Mammary epithelial cell (primary cell): ENCODE results near the gene PDSS1.
"Not testable (repeated sequence)": the region's sequence is repeated elsewhere in the genome, so short reads cannot be mapped to it uniquely, and the experiment has no call there.

Experiments used
- EZH2 ChIP-seq: IDR thresholded peaks from 2 replicates; pipeline ENCODE4 v1.6.1; 2012; ENCODE audit warnings: low read length, inconsistent platforms, borderline replicate concordance
- TF ChIP-seq, protein P1 (sequence below), 2 donors: IDR thresholded peaks in 1 of 2; conservative IDR thresholded peaks in 1 of 2; 2 replicates each; pipeline ENCODE4 v1.5.1; 2011 to 2012; ENCODE audit warnings: inconsistent platforms in 2 of 2, low read length in 2 of 2, mild to moderate bottlenecking in 2 of 2, control low read depth in 1 of 2, low read depth in 1 of 2; ENCODE audit not compliant: insufficient read depth in 1 of 2; ENCODE audit errors: extremely low read depth in 1 of 2

DNA sequence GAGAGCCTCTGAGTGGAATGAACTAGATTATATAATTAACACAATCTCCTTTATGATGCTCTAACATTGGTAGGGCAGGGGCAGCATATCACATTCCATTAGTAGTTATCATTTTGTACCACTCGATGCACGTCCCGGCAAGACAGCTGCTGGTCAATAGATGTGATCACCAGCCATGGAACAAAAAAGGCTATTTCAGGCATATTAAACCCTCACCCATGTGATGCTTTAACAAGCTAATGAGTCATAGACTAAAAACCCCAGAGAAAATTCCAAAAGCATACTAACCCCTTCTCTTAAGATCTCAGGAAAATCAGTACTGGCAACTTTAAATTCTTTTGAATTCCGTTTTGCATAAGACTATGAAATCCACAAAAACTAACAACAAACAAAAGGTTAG, 3.0 kb upstream of the PDSS1 start:
- TF ChIP-seq, protein P1, sequence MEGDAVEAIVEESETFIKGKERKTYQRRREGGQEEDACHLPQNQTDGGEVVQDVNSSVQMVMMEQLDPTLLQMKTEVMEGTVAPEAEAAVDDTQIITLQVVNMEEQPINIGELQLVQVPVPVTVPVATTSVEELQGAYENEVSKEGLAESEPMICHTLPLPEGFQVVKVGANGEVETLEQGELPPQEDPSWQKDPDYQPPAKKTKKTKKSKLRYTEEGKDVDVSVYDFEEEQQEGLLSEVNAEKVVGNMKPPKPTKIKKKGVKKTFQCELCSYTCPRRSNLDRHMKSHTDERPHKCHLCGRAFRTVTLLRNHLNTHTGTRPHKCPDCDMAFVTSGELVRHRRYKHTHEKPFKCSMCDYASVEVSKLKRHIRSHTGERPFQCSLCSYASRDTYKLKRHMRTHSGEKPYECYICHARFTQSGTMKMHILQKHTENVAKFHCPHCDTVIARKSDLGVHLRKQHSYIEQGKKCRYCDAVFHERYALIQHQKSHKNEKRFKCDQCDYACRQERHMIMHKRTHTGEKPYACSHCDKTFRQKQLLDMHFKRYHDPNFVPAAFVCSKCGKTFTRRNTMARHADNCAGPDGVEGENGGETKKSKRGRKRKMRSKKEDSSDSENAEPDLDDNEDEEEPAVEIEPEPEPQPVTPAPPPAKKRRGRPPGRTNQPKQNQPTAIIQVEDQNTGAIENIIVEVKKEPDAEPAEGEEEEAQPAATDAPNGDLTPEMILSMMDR (conservative IDR thresholded peaks at IDR 0.05 in 1 of 2, IDR thresholded peaks at IDR 0.05 in 1 of 2; ENCODE audit: extremely low read depth in 1 of 2, insufficient read depth in 1 of 2, low read depth in 1 of 2, low read length in 2 of 2) = not testable (repeated sequence)
- not testable (repeated sequence) for TF ChIP-seq EZH2
